ENCODE measurements around the gene LZTR1. TPM values are rescaled to one million over a fixed set of nuclear protein-coding genes. Genes with fewer than 3 reads are reported as not detected.

LZTR1 gene
- total RNA-seq, 1 experiment from 2014 or later: 23.4 TPM

DNA sequence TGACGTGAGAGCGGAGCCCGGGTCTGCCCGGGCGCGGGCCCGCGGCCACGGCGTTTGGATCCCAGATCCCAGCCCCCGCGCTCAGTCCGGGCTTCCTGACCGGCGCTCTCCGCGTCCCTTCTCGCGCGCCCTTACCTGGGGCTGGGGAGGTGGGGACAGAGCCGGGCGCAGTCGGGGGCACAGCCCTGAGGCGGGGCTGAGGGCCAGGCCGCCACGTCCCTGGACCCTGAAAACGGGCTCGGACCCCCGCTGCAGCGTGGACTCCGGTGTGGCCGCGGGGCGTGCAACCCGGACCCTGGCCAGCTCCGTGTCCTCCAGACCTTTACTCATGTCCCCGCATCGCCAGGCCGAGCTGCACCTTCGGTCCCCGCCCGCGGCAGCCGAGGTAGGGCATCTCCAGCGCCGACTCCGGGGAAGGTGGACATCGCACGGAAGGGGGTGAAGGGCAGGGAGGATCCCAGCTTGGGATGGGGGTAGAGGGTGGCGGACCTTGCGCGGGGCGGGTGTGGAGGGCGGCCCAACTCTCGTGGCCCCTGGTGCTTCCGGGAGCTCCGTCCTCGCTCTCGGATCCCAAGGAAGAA is 24.9 kb upstream of the LZTR1 start:
- intact Hi-C loops (cut with micrococcal nuclease; ENCODE audit: unreplicated experiment): loop anchor here (2.0 to 5.0 kb wide), 2 partner anchors 40 to 72 kb away; partner anchors contain the start of gene CRKL
- H2AFZ ChIP-seq: peak overlapping the region; percentile 83
- DNase-seq: peak in 1 of 2 experiments; percentile 25
- H3K79me2 ChIP-seq (ENCODE audit: low read depth): peaks cover 21% of the 10 kb centered on the region
- H3K9me2 ChIP-seq (ENCODE audit: insufficient read depth): no peaks in the 10 kb centered on the region
- peaks cover 9% of the 10 kb centered on the region; the same call in 1 of the 2 replicates for H3K4me1 ChIP-seq (replicated peaks; ENCODE audit: insufficient read depth)
- ChIA-PET POLR2A (ENCODE audit: unreplicated experiment) (interaction anchor here (0.6 kb wide), 2 partner anchors 9 to 150 kb away, joined by 6 to 7 read pairs; no protein-coding TSS in a partner anchor), CTCF (interaction anchor here (0.6 to 1.9 kb wide), 3 partner anchors 65 to 684 kb away, joined by 3 to 5 read pairs (median 4); no protein-coding TSS in a partner anchor)
- no peaks in the 10 kb centered on the region for H3K36me3 ChIP-seq (ENCODE audit: low read depth)
- H3K9me3 ChIP-seq (ENCODE audit: insufficient read depth, low read depth): no peaks in the 10 kb centered on the region
- TF ChIP-seq EZH2 (IDR thresholded peaks at IDR 0.05; ENCODE audit: low read depth): no peak
- TF ChIP-seq, protein P1, sequence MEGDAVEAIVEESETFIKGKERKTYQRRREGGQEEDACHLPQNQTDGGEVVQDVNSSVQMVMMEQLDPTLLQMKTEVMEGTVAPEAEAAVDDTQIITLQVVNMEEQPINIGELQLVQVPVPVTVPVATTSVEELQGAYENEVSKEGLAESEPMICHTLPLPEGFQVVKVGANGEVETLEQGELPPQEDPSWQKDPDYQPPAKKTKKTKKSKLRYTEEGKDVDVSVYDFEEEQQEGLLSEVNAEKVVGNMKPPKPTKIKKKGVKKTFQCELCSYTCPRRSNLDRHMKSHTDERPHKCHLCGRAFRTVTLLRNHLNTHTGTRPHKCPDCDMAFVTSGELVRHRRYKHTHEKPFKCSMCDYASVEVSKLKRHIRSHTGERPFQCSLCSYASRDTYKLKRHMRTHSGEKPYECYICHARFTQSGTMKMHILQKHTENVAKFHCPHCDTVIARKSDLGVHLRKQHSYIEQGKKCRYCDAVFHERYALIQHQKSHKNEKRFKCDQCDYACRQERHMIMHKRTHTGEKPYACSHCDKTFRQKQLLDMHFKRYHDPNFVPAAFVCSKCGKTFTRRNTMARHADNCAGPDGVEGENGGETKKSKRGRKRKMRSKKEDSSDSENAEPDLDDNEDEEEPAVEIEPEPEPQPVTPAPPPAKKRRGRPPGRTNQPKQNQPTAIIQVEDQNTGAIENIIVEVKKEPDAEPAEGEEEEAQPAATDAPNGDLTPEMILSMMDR (conservative IDR thresholded peaks at IDR 0.05): no peak
- H4K20me1 ChIP-seq (ENCODE audit: insufficient read depth): no peaks in the 10 kb centered on the region; the same call in 1 of the 2 replicates
- TSS peak; percentile 34 for BruUV-seq (replicated peaks)
- H3K4me2 ChIP-seq: peak overlapping the region; percentile 71
- H3K27me3 ChIP-seq (ENCODE audit: insufficient read depth, low read depth): no peaks in the 10 kb centered on the region
- H3K27ac ChIP-seq: peak overlapping the region; percentile 57; the same call in 1 of the 2 replicates
- H3F3A ChIP-seq (ENCODE audit: insufficient read depth, low read depth): peaks cover 25% of the 10 kb centered on the region
- peak overlapping the region; percentile 84 for H3K4me3 ChIP-seq

DNA sequence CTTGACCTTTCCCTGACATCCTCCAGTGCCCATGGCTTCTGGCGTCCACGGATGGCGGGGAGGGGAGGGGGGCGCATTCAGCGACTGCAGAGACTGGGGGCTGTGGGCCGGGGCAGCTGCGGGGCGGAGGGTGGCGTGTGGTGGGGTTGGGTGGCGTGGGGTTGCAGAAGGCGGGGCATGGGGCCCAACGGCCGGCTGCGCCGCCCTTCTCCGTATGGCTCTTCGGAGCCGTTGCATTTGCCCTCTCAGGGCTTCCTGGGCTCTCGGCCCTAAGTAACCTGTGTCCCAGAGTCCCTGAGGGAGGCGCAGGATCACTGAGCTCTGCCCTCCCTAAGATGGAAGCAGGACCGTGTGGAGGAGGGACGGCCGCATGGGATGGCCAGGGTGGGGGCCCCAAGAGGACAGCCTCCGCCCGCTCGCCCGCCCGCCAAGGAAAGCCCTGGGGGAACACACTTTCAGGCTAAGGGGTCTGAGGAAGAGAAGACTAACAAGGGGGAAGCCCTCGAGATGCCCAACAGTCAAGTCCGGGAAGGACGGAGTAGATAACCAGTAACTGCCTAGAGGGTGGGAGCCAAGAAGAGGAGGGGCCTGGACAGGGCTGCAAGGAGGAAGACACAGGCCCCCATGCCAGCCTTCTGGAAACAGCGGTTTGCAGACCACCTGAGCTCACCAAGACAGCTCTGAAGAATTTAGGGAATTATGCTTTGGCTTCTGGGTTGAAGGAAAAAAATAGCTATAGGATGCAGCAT is 24.2 kb upstream of the LZTR1 start:
- ChIA-PET POLR2A (ENCODE audit: unreplicated experiment) (interaction anchor here (0.6 kb wide), 2 partner anchors 10 to 53 kb away, joined by 4 to 7 read pairs; no protein-coding TSS in a partner anchor), CTCF (interaction anchor here (0.6 to 1.9 kb wide), 5 partner anchors 15 to 683 kb away, joined by 3 to 7 read pairs (median 4); partner anchors contain the start of gene LZTR1)
- TF ChIP-seq, protein P1 (conservative IDR thresholded peaks at IDR 0.05): no peak
- no peak for TF ChIP-seq EZH2 (IDR thresholded peaks at IDR 0.05; ENCODE audit: low read depth)
- Histone ChIP-seq H3F3A (ENCODE audit: insufficient read depth, low read depth) (peaks cover 21% of the 10 kb centered on the region), H3K27me3 (ENCODE audit: insufficient read depth, low read depth) (no peaks in the 10 kb centered on the region), H2AFZ (peak overlapping the region; percentile 83), H4K20me1 (ENCODE audit: insufficient read depth) (no peaks in the 10 kb centered on the region; the same call in 1 of the 2 replicates), H3K27ac (0 out of 2 replicates have a peak overlapping the region, but pooled peaks have one; percentile 57), H3K79me2 (ENCODE audit: low read depth) (peaks cover 15% of the 10 kb centered on the region), H3K9me3 (ENCODE audit: insufficient read depth, low read depth) (no peaks in the 10 kb centered on the region), H3K4me3 (peak overlapping the region; percentile 84), H3K4me2 (peak overlapping the region; percentile 71), H3K9me2 (ENCODE audit: insufficient read depth) (no peaks in the 10 kb centered on the region), H3K4me1 (replicated peaks; ENCODE audit: insufficient read depth) (peaks cover 9% of the 10 kb centered on the region; the same call in 1 of the 2 replicates), H3K36me3 (ENCODE audit: low read depth) (no peaks in the 10 kb centered on the region)
- DNase-seq: peak; percentile 49 to 57
- TSS peak; percentile 15 for BruUV-seq (replicated peaks)
- intact Hi-C loops (cut with micrococcal nuclease; ENCODE audit: unreplicated experiment): loop anchor here (2.0 to 5.0 kb wide), 2 partner anchors 41 to 73 kb away; partner anchors contain the start of gene CRKL

Data from PC-9 (cell line).